Transverse colon (tissue), 4 donors: Measurements from ENCODE around the gene IL6R. TPM values are rescaled to one million over a fixed set of nuclear protein-coding genes. Genes with fewer than 3 reads are reported as not detected.

Source experiments
- DNase-seq: peaks from one replicate; pipeline ENCODE4 v3.0.0-alpha.2; 2019
- H3K27ac ChIP-seq, 4 donors: fragments of 200-600 bp; sonication (generic); 2 replicates each; pipeline ENCODE4 v1.5.1; 2016 to 2018; ENCODE audit warnings: inconsistent platforms in 4 of 4
- H3K27me3 ChIP-seq: fragments of 200-600 bp; sonication (generic); 2 replicates; pipeline ENCODE4 v1.5.1; 2017; ENCODE audit warnings: inconsistent platforms
- H3K36me3 ChIP-seq, 4 donors: fragments of 200-600 bp; sonication (generic); 2 replicates each; pipeline ENCODE4 v1.5.1; 2017 to 2019; ENCODE audit warnings: inconsistent platforms in 4 of 4
- H3K4me1 ChIP-seq, 4 donors: fragments of 200-600 bp; sonication (generic); 2 replicates each; pipeline ENCODE4 v1.5.1; 2017 to 2020; ENCODE audit warnings: inconsistent platforms in 4 of 4
- H3K4me3 ChIP-seq, 4 donors: fragments of 200-600 bp; sonication (generic); 1 replicate in 1 of 4; 2 replicates in 3 of 4; pipeline versions ENCODE4 v1.5.1 to v1.6.1; 2017 to 2019; ENCODE audit warnings: inconsistent platforms in 4 of 4
- H3K9me3 ChIP-seq, 2 donors: fragments of 200-600 bp; sonication (generic); 2 replicates each; pipeline ENCODE4 v1.5.1; 2017 to 2019; ENCODE audit warnings: inconsistent platforms in 2 of 2
- CTCF ChIP-seq, 5 experiments: fragments of 200-600 bp in 3 of 5; fragments of 450-650 bp in 2 of 5; sonication (generic) in 3 of 5; IDR thresholded peaks; 1 replicate in 2 of 5; 2 replicates in 3 of 5; pipeline ENCODE4 v1.5.1; 2016 to 2017; ENCODE audit warnings: antibody characterized with exemption in 5 of 5, inconsistent platforms in 3 of 5, mild to moderate bottlenecking in 2 of 5, moderate library complexity in 1 of 5
- EP300 ChIP-seq: sonication (generic); formaldehyde crosslinking; IDR thresholded peaks from one replicate; pipeline ENCODE4 v1.6.1; 2017; ENCODE audit warnings: antibody characterized with exemption, low read depth
- POLR2A ChIP-seq: fragments of 450-650 bp; IDR thresholded peaks from one replicate; pipeline ENCODE4 v1.6.1; 2016; ENCODE audit warnings: antibody characterized with exemption, mild to moderate bottlenecking, moderate library complexity
- POLR2AphosphoS5 ChIP-seq, 3 donors: sonication (generic); formaldehyde crosslinking; IDR thresholded peaks; one replicate each; pipeline ENCODE4 v1.6.1; 2016; ENCODE audit warnings: antibody characterized with exemption in 3 of 3
- WGBS, 2 donors: methylation state at CpG; one replicate each; pipeline ENCODE4 v1.1.5; 2018; ENCODE audit warnings: low coverage in 1 of 2; 5-methylcytosine and 5-hydroxymethylcytosine counted together
- in situ Hi-C, 4 donors: fragments of 200-750 bp; cut with MboI; loops; one replicate each; pipeline versions ENCODE4 v1.15.0 to v1.15.1; 2017; ENCODE audit warnings: low sequenced_read_pairs in 3 of 4, low pct_ligation_motif_present in 1 of 4, low pct_unique_long_range_greater_than_20kb in 1 of 4
- intact Hi-C: fragments of 100-400 bp; cut with DNase I; formaldehyde crosslinking; loops from one replicate; pipeline ENCODE4 v1.15.1; 2023; ENCODE audit warnings: low total_unique reads
- total RNA-seq, 4 donors: library from RNA; depleted of rRNA; stranded (reverse); fragments of >200 nt; gene quantifications; one replicate each; pipeline ENCODE4 v1.1.0, GENCODE V29; 2016

The IL6R gene
- total RNA-seq, 4 donors from 2014 or later: 10.7 to 107 (median 77.3) TPM

- TF ChIP-seq EP300: no peak
- no peak for TF ChIP-seq CTCF (IDR thresholded peaks at IDR 0.05)
- TF ChIP-seq POLR2A: no peak
- no peak for TF ChIP-seq POLR2AphosphoS5 (IDR thresholded peaks at IDR 0.05)
- H3K4me3 ChIP-seq: no peak overlapping the region
- in situ Hi-C loops (no loop called here), intact Hi-C loops (no loop called here)
- H3K27ac ChIP-seq: no peak overlapping the region
- no peaks in the 10 kb centered on the region for H3K9me3 ChIP-seq
- H3K4me1 ChIP-seq: peaks cover 0 to 16% (median 5%) of the 10 kb centered on the region in 4 donors
- H3K36me3 ChIP-seq: peaks cover 0 to 59% (median 17%) of the 10 kb centered on the region in 4 donors
- no peak for DNase-seq
- no peaks in the 10 kb centered on the region for H3K27me3 ChIP-seq
- 73 to 88% methylated on average over 3 to 5 of the region's 5 CpGs for whole genome bisulfite sequencing, 2 donors
Measured at GRCh38 chr1:154454386-154455120, 49.4 kb downstream of the IL6R start.

GRCh38 chr1:154456631-154457030 lies 51.5 kb downstream of the IL6R start:
- TF ChIP-seq POLR2AphosphoS5 (IDR thresholded peaks at IDR 0.05): no peak
- TF ChIP-seq CTCF (IDR thresholded peaks at IDR 0.05): no peak
- no peak for TF ChIP-seq EP300
- TF ChIP-seq POLR2A: no peak
- intact Hi-C loops (no loop called here), in situ Hi-C loops (no loop called here)
- Histone ChIP-seq H3K4me3 (no peak overlapping the region), H3K4me1 (peaks cover 0 to 16% (median 5%) of the 10 kb centered on the region in 4 donors), H3K27ac (no peak overlapping the region), H3K36me3 (peaks cover 0 to 43% (median 7%) of the 10 kb centered on the region in 4 donors), H3K27me3 (no peaks in the 10 kb centered on the region), H3K9me3 (no peaks in the 10 kb centered on the region)
- no peak for DNase-seq
- 92 to 94% methylated on average over 5 to 6 of the region's 6 CpGs for WGBS, 2 donors

DNA sequence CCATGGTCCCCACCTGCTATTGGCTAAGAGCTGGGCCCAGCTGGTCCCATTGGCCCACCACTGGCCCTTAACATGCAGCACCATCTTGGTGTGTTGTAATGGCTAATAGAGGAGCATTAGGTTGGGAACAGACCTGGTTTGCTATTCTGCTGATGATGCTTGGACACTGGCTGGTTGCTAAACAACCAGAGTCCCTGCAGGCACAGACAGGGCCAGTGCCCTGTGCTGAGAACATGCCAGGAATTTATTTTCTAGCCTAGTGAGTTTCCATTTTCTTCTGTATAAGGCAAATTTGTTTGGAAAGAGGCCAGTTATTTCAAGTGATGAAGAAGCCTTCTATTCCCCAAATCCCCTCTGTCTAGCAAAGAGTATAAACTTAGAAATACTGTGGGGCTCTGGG lies 53.9 kb downstream of the IL6R start:
- Histone ChIP-seq H3K27ac (no peak overlapping the region), H3K36me3 (peaks cover 0 to 34% (median 6%) of the 10 kb centered on the region in 4 donors), H3K4me1 (peaks cover 0 to 22% (median 11%) of the 10 kb centered on the region in 4 donors), H3K27me3 (no peaks in the 10 kb centered on the region), H3K9me3 (no peaks in the 10 kb centered on the region), H3K4me3 (no peak overlapping the region)
- in situ Hi-C loops: no loop called here
- intact Hi-C loops: no loop called here
- no peak for DNase-seq
- TF ChIP-seq POLR2AphosphoS5 (IDR thresholded peaks at IDR 0.05): no peak
- TF ChIP-seq CTCF (IDR thresholded peaks at IDR 0.05): no peak
- no peak for TF ChIP-seq POLR2A
- TF ChIP-seq EP300: no peak

DNA sequence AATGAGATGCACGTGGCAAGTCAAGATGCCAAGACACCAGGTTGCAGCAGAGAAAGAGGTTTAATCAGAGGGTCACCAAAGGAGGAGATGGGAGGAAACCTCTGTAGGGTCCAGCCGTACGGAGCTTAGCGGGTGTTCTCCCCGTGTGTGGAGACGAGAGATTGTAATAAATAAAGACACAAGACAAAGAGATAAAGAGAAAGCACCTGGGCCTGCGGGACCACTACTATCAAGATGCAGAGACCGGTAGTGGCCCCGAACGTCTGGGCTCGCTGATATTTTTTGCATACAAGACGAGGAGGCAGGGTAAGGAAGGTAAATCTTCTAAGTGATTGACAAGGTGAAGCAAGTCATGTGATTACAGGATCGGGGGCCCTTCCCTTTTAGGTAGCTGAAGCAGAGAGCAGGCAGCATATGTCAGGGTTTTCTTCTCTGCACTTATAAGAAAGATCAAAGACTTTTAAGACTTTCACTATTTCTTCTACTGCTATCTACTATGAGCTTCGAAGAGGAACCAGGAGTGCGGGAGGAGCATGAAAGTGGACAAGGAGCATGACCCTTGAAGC lies 55.6 kb downstream of the IL6R start:
- no peak overlapping the region for H3K4me3 ChIP-seq
- no peak for TF ChIP-seq CTCF (IDR thresholded peaks at IDR 0.05)
- TF ChIP-seq EP300: no peak
- no peak for TF ChIP-seq POLR2A
- no peak for TF ChIP-seq POLR2AphosphoS5 (IDR thresholded peaks at IDR 0.05)
- peak overlapping the region in 1 of 4 donors; percentile 24 for H3K27ac ChIP-seq
- in situ Hi-C loops (no loop called here), intact Hi-C loops (no loop called here)
- no peaks in the 10 kb centered on the region for H3K27me3 ChIP-seq
- peaks cover 0 to 36% (median 14%) of the 10 kb centered on the region in 4 donors for H3K4me1 ChIP-seq
- peaks cover 0 to 24% (median 2%) of the 10 kb centered on the region in 4 donors for H3K36me3 ChIP-seq
- DNase-seq: no peak
- no peaks in the 10 kb centered on the region for H3K9me3 ChIP-seq
- WGBS, 2 donors: 78 to 96% methylated on average over 6 to 15 of the region's 15 CpGs
